Kidney (tissue), 14 donors: ENCODE results near the gene SLC39A12. TPM values are rescaled to one million over a fixed set of nuclear protein-coding genes. Genes with fewer than 3 reads are reported as not detected.
A peak's percentile ranks its signal among the peaks of the same experiment; 100 is the strongest.
"Not testable (repeated sequence)": the region's sequence is repeated elsewhere in the genome, so short reads cannot be mapped to it uniquely, and the experiment has no call there.

ENCODE experiments used
- DNase-seq, 5 donors: peaks; one replicate each; pipeline ENCODE4 v3.0.0-alpha.2; 2013 to 2020
- FAIRE-seq: peaks from 2 replicates; lab custom pipeline; 2012; peaks lifted over from hg19 to GRCh38; lab: Jason Lieb, UNC
- H3K27ac ChIP-seq, 2 donors: one replicate each; pipeline ENCODE4 v1.7.0; 2013; ENCODE audit warnings: low read depth in 2 of 2, low read length in 2 of 2, inconsistent platforms in 1 of 2
- H3K27me3 ChIP-seq: one replicate; pipeline ENCODE4 v1.7.1; 2013; ENCODE audit warnings: low read length, inconsistent platforms; ENCODE audit not compliant: control insufficient read depth, insufficient read depth
- H3K36me3 ChIP-seq, 3 donors: one replicate each; pipeline versions ENCODE4 v1.7.0 to v1.7.1; 2013; ENCODE audit warnings: low read length in 3 of 3, control low read depth in 1 of 3, inconsistent platforms in 1 of 3; ENCODE audit not compliant: insufficient read depth in 3 of 3, control insufficient read depth in 2 of 3
- H3K4me1 ChIP-seq, 3 donors: one replicate each; pipeline versions ENCODE4 v1.7.0 to v1.7.1; 2013; ENCODE audit warnings: low read length in 3 of 3, inconsistent platforms in 1 of 3, low read depth in 1 of 3; ENCODE audit not compliant: control insufficient read depth in 2 of 3, insufficient read depth in 2 of 3
- H3K4me3 ChIP-seq, 3 donors: one replicate each; pipeline versions ENCODE4 v1.7.0 to v1.8.1; 2013; ENCODE audit warnings: low read length in 3 of 3, control low read depth in 1 of 3, inconsistent platforms in 1 of 3
- H3K9ac ChIP-seq, 3 donors: one replicate each; pipeline versions ENCODE4 v1.7.0 to v1.7.1; 2013; ENCODE audit warnings: low read length in 3 of 3, control low read depth in 1 of 3, inconsistent platforms in 1 of 3
- H3K9me3 ChIP-seq, 3 donors: one replicate each; pipeline versions ENCODE4 v1.7.0 to v1.7.1; 2013; ENCODE audit warnings: low read length in 3 of 3, control low read depth in 1 of 3, inconsistent platforms in 1 of 3; ENCODE audit not compliant: control insufficient read depth in 2 of 3, insufficient read depth in 1 of 3
- CTCF ChIP-seq: IDR thresholded peaks from 3 replicates; pipeline ENCODE4 v1.5.1; 2012; ENCODE audit warnings: mild to moderate bottlenecking, moderate library complexity, borderline replicate concordance; ENCODE audit not compliant: insufficient read depth; ENCODE audit errors: extremely low read depth
- intact Hi-C: fragments of 100-400 bp; cut with DNase I; formaldehyde crosslinking; loops from one replicate; pipeline ENCODE4 v1.11.1; 2022
- polyA plus RNA-seq: library from polyadenylated mRNA; stranded (reverse); fragments of 350-450 nt; fragmentation: Illumina TruSeq; extraction: RNeasy Lipid Tissue Mini Kit (QIAGEN cat#74804); gene quantifications from one replicate; pipeline ENCODE4 v1.2.3, GENCODE V29; 2014; ENCODE audit warnings: low read depth, low replicate concordance; ENCODE audit not compliant: insufficient read depth
- total RNA-seq: library from RNA; stranded (reverse); fragmentation: NEBNext Ultra II Directional; extraction: Animal tissue kit (Norgen Biotek cat#: 25700); gene quantifications from one replicate; pipeline ENCODE4 v1.2.1, GENCODE V29; 2021
- donor health status: control.
- donor health status: control.
- donor health status: control.
- donor health status: control.
- donor health status: control.
- donor health status: DM: yes; HTN: yes; CAD: no.
- donor health status: Normal renal cell carcinoma (clear cell type).

The SLC39A12 gene
- total and polyA plus RNA-seq, 2 donors from 2014 or later = 0.16 TPM; not detected in 1

GRCh38 chr10:17923728-17924127 lies 28.0 kb upstream of the SLC39A12 start:
- peaks cover 0 to 5% (median 0%) of the 10 kb centered on the region in 3 donors for H3K9me3 ChIP-seq
- TF ChIP-seq CTCF = no peak
- H3K36me3 ChIP-seq = no peaks in the 10 kb centered on the region
- no peak overlapping the region for H3K27ac ChIP-seq
- no peaks in the 10 kb centered on the region for H3K4me1 ChIP-seq
- H3K4me3 ChIP-seq = no peak overlapping the region
- H3K9ac ChIP-seq = no peak overlapping the region
- DNase-seq (peak in 1 of 5 donors; percentile 6), FAIRE-seq (no peak)
- H3K27me3 ChIP-seq = no peaks in the 10 kb centered on the region
- intact Hi-C loops = no loop called here

- FAIRE-seq (no peak), DNase-seq (no peak)
- Histone ChIP-seq H3K4me3 (no peak overlapping the region), H3K4me1 (no peaks in the 10 kb centered on the region), H3K36me3 (no peaks in the 10 kb centered on the region), H3K27ac (no peak overlapping the region), H3K9ac (no peak overlapping the region), H3K9me3 (peaks cover 0 to 4% (median 0%) of the 10 kb centered on the region in 3 donors), H3K27me3 (no peaks in the 10 kb centered on the region)
- intact Hi-C loops = no loop called here
- no peak for TF ChIP-seq CTCF
Measured at GRCh38 chr10:17943033-17943745, 8.5 kb upstream of the SLC39A12 start.

GRCh38 chr10:17950269-17950668 lies 1.4 kb upstream of the SLC39A12 start:
- H3K27me3 ChIP-seq, H3K9ac ChIP-seq, FAIRE-seq, H3K4me1 ChIP-seq, H3K4me3 ChIP-seq, H3K36me3 ChIP-seq, H3K9me3 ChIP-seq, DNase-seq, H3K27ac ChIP-seq, intact Hi-C loops: not testable (repeated sequence)

GRCh38 chr10:17950726-17951125 lies 992 bp upstream of the SLC39A12 start:
- TF ChIP-seq CTCF = no peak
- Histone ChIP-seq H3K9ac (no peak overlapping the region), H3K36me3 (no peaks in the 10 kb centered on the region), H3K4me3 (no peak overlapping the region), H3K4me1 (no peaks in the 10 kb centered on the region), H3K9me3 (no peaks in the 10 kb centered on the region), H3K27me3 (no peaks in the 10 kb centered on the region), H3K27ac (no peak overlapping the region)
- FAIRE-seq = no peak
- DNase-seq = peak in 1 of 5 donors; percentile 66
- intact Hi-C loops = no loop called here

- H3K4me1 ChIP-seq, FAIRE-seq, H3K4me3 ChIP-seq, H3K9me3 ChIP-seq, H3K27ac ChIP-seq, DNase-seq, H3K27me3 ChIP-seq, H3K36me3 ChIP-seq, intact Hi-C loops, H3K9ac ChIP-seq: not testable (repeated sequence)
Measured at GRCh38 chr10:17954372-17954771, 2.7 kb downstream of the SLC39A12 start.
